ENCODE data around the gene TTC27. TPM values are rescaled to one million over a fixed set of nuclear protein-coding genes. Genes with fewer than 3 reads are reported as not detected.

TTC27 gene
- total RNA-seq, 2 donors from 2014 or later, result 16.4 to 20.3 TPM

- H3K36me3 Mint-ChIP-seq (ENCODE audit: low read depth), result peaks cover 27% of the 10 kb centered on the region
- no peaks in the 10 kb centered on the region for H3K27me3 ChIP-seq (ENCODE audit: control insufficient read depth, insufficient read depth, low read length, poor library complexity, severe bottlenecking)
- H3K9me3 ChIP-seq (ENCODE audit: control insufficient read depth, low read length), result no peaks in the 10 kb centered on the region
- 97% methylated on average over 4 to 5 of the region's 5 CpGs for WGBS, 2 experiments (ENCODE audit: insufficient coverage in 1 of 2, insufficient read length in 1 of 2)
- H3K27ac ChIP-seq (ENCODE audit: low read depth, low read length), result no peak overlapping the region
- DNase-seq, result no peak
- H3K4me3 Mint-ChIP-seq, result no peak overlapping the region
- no peaks in the 10 kb centered on the region for H3K27me3 Mint-ChIP-seq (ENCODE audit: insufficient read depth)
- no peak overlapping the region for H3K9ac ChIP-seq (ENCODE audit: extremely low read depth, low read length, poor library complexity, severe bottlenecking)
- no peaks in the 10 kb centered on the region for H3K9me3 Mint-ChIP-seq
- H3K4me1 Mint-ChIP-seq, result no peaks in the 10 kb centered on the region
- H3K36me3 ChIP-seq (ENCODE audit: control insufficient read depth, insufficient read depth, low read length), result peaks cover 20% of the 10 kb centered on the region
- TF ChIP-seq, protein P1, sequence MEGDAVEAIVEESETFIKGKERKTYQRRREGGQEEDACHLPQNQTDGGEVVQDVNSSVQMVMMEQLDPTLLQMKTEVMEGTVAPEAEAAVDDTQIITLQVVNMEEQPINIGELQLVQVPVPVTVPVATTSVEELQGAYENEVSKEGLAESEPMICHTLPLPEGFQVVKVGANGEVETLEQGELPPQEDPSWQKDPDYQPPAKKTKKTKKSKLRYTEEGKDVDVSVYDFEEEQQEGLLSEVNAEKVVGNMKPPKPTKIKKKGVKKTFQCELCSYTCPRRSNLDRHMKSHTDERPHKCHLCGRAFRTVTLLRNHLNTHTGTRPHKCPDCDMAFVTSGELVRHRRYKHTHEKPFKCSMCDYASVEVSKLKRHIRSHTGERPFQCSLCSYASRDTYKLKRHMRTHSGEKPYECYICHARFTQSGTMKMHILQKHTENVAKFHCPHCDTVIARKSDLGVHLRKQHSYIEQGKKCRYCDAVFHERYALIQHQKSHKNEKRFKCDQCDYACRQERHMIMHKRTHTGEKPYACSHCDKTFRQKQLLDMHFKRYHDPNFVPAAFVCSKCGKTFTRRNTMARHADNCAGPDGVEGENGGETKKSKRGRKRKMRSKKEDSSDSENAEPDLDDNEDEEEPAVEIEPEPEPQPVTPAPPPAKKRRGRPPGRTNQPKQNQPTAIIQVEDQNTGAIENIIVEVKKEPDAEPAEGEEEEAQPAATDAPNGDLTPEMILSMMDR (conservative IDR thresholded peaks at IDR 0.05), result no peak
- H3K4me3 ChIP-seq (ENCODE audit: low read length), result no peak overlapping the region
- no peak overlapping the region for H3K27ac Mint-ChIP-seq
- H3K4me1 ChIP-seq (ENCODE audit: control insufficient read depth, insufficient read depth, low read length), result no peaks in the 10 kb centered on the region
Measured at GRCh38 chr2:32647180-32647651, 19.4 kb downstream of the TTC27 start.

GRCh38 chr2:32652555-32653209 lies 24.8 kb downstream of the TTC27 start:
- H3K4me3 ChIP-seq (ENCODE audit: low read length), result no peak overlapping the region
- 92 to 98% methylated on average over 6 to 7 of the region's 7 CpGs for WGBS, 2 experiments (ENCODE audit: insufficient coverage in 1 of 2, insufficient read length in 1 of 2)
- no peaks in the 10 kb centered on the region for H3K27me3 ChIP-seq (ENCODE audit: control insufficient read depth, insufficient read depth, low read length, poor library complexity, severe bottlenecking)
- Mint-ChIP-seq H3K4me1 (no peaks in the 10 kb centered on the region), H3K27me3 (ENCODE audit: insufficient read depth) (no peaks in the 10 kb centered on the region), H3K9me3 (no peaks in the 10 kb centered on the region), H3K27ac (no peak overlapping the region), H3K36me3 (ENCODE audit: low read depth) (peaks cover 24% of the 10 kb centered on the region), H3K4me3 (no peak overlapping the region)
- H3K9me3 ChIP-seq (ENCODE audit: control insufficient read depth, low read length), result no peaks in the 10 kb centered on the region
- TF ChIP-seq, protein P1 (conservative IDR thresholded peaks at IDR 0.05), result no peak
- H3K36me3 ChIP-seq (ENCODE audit: control insufficient read depth, insufficient read depth, low read length), result peaks cover 28% of the 10 kb centered on the region
- H3K4me1 ChIP-seq (ENCODE audit: control insufficient read depth, insufficient read depth, low read length), result no peaks in the 10 kb centered on the region
- H3K27ac ChIP-seq (ENCODE audit: low read depth, low read length), result no peak overlapping the region
- H3K9ac ChIP-seq (ENCODE audit: extremely low read depth, low read length, poor library complexity, severe bottlenecking), result no peak overlapping the region
- DNase-seq, result no peak

DNA sequence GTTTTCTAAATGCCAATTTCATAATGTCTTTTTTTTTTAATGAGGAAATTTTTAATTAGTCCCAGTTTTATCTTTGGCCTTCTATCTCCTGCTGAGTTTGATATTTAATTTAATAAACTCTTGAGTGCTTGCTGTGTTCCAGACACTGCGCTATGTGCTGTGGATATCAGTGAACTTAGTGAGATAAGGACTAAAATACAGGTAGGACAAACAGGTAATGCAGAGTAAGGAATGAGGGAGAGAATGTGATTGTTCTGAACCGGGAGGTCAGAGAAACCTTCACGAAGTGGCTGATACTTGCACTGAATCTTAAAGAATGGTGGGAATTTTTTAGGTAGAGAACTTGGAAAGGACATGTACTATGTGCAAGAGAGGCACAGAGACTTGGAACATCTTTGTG lies 28.2 kb downstream of the TTC27 start:
- H3K27ac ChIP-seq (ENCODE audit: low read depth, low read length), result no peak overlapping the region
- no peak overlapping the region for H3K4me3 ChIP-seq (ENCODE audit: low read length)
- Mint-ChIP-seq H3K27ac (peak overlapping the region; percentile 14), H3K4me1 (no peaks in the 10 kb centered on the region), H3K4me3 (no peak overlapping the region), H3K27me3 (ENCODE audit: insufficient read depth) (no peaks in the 10 kb centered on the region), H3K36me3 (ENCODE audit: low read depth) (peaks cover 26% of the 10 kb centered on the region), H3K9me3 (peaks cover 1% of the 10 kb centered on the region)
- no peak overlapping the region for H3K9ac ChIP-seq (ENCODE audit: extremely low read depth, low read length, poor library complexity, severe bottlenecking)
- 91 to 92% methylated on average over 3 of the region's 3 CpGs for WGBS, 2 experiments (ENCODE audit: insufficient coverage in 1 of 2, insufficient read length in 1 of 2)
- no peaks in the 10 kb centered on the region for H3K9me3 ChIP-seq (ENCODE audit: control insufficient read depth, low read length)
- H3K27me3 ChIP-seq (ENCODE audit: control insufficient read depth, insufficient read depth, low read length, poor library complexity, severe bottlenecking), result no peaks in the 10 kb centered on the region
- no peaks in the 10 kb centered on the region for H3K4me1 ChIP-seq (ENCODE audit: control insufficient read depth, insufficient read depth, low read length)
- DNase-seq, result no peak
- H3K36me3 ChIP-seq (ENCODE audit: control insufficient read depth, insufficient read depth, low read length), result peaks cover 14% of the 10 kb centered on the region
- TF ChIP-seq, protein P1 (conservative IDR thresholded peaks at IDR 0.05), result no peak

Measured in endodermal cell (in vitro differentiated cells).